GM21515 (cell line): ENCODE data around the gene BRIP1.
"Not testable (repeated sequence)": the region's sequence is repeated elsewhere in the genome, so short reads cannot be mapped to it uniquely, and the experiment has no call there.

Experiments used
- ATAC-seq: cut with Tn5 transposase; IDR thresholded peaks from one replicate; pipeline ENCODE4 v1.9.1; 2021; ENCODE audit not compliant: unreplicated experiment

The BRIP1 gene

DNA sequence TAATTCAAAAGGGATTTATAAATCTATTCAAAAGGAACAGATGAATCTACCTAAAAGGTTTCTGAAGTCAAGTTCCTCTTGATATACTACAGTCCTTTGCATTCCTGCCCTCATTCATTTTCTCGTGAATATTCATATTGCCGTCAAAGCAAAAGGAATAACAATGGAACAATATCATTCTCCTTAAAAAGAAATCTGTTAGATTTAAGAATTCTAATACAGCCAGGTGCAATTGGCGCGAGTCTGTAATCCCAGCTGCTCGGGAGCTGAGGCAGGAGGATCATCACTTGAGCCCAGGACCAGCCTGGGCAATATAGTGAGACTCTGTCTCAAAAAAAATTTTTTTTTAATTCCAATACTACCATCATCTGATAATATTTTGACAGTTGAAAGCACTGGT is 130.3 kb downstream of the BRIP1 start:
- no peak for ATAC-seq

- no peak for ATAC-seq
Observed at GRCh38 chr17:61732169-61732568, 131.2 kb downstream of the BRIP1 start.

DNA sequence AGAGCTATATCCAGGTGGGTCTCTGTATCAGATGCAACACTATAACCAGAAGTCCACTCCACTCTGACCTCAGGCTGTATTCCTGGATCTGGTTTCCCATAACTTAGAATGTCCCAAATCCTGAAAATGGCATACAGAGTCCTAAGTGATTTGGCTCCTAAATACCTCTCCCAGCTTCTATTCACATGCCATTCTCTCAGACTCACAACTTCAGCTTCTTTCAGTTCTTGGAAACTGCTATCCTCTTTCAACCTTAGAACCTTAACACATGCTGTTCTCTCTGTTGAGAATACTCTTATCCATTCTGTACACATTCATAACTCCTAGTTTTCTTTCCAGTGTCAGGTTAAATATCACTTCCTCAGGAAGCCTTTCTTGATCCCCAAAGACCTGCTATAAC is 132.0 kb downstream of the BRIP1 start:
- ATAC-seq = no peak

DNA sequence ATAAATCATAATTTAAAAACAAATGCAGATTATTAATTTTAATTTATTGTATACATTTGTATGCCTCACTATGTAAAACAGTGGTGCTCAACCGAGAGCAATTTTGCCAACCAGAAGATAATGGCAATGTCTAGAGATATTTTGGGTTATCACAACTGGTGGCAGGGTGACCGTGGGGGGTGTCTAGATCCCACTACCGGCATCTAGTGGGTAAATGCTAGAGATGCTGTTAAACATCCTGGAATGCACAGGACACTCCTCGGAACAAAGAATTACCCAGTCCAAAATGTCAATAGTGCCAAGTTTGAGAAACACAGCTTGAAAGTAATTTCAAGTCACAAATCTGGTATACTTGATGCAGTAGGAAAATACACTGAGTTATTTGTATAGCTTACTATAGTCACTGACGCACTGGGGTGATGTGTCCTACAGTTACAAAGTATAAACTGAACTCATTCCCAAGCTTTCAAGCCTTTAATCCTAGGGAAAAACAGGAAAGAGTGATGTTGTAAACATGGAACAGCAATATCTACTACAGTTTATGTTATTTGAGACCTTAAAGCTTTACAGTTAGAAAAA is 133.5 kb downstream of the BRIP1 start:
- no peak for ATAC-seq

DNA sequence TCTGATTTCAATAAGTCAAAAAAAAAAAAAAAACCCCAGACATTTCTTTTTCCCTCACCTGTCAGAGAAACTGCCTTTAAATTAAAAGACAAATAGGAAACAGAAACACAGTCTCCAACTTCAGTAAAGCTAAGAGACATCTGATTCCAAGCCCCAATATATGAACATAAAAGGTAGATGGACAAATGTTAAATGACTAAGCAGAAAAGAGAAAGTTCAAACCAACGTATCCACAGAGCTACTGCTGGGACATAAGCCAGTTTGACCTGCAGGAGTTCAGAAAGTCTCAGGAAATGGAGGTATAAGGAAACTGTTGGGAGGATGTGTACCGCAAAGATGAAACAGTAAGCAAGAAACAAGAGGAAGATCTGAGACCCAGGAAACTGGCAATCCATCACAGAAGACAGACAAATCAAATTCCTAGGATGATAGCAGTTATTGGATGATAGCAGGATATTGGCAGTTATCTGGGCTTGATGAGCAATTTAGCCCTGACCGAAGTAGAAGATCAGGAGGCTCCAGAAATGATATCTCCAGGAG is 135.0 kb downstream of the BRIP1 start:
- no peak for ATAC-seq

GRCh38 chr17:61727798-61728197 is 135.5 kb downstream of the BRIP1 start:
- not testable (repeated sequence) for ATAC-seq

GRCh38 chr17:61726977-61727376 is 136.4 kb downstream of the BRIP1 start:
- ATAC-seq = no peak

GRCh38 chr17:61724777-61725176 is 138.6 kb downstream of the BRIP1 start:
- ATAC-seq = no peak

DNA sequence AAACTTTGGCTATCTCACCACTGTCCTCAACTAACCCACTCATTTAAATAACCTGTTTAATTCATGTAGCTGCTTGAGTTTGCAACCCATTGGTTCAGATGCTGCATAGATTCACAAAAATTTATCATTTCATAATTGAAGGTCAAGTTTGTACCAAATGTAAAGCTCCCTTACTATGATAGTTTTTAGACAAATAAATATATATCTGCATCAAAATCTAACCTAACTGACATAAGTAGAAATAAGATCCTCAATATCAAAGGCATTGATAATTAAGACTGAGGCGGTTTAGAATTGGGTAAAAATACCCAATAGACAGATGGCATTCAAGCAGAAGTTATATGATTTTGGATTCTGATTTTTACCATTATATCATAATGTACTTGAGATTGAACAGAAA is 139.4 kb downstream of the BRIP1 start:
- no peak for ATAC-seq

DNA sequence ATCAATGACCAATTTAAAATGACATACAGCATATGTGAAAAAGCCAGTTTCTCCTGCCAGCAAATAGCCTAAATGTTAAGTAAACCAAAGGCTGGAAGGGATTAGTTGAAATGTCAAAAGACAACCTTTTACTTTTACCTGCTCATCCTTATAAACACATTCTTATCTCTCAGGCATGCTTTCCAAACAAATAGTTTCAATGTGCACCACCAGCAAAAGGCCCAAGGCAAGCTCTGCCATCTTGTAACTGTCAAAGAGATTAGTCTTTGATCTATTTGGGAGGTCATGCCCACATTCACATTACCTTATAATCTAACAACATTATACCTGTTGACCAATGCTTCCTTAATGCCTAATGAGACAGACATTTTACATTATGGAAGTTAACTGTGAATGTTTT is 140.1 kb downstream of the BRIP1 start:
- ATAC-seq = no peak

DNA sequence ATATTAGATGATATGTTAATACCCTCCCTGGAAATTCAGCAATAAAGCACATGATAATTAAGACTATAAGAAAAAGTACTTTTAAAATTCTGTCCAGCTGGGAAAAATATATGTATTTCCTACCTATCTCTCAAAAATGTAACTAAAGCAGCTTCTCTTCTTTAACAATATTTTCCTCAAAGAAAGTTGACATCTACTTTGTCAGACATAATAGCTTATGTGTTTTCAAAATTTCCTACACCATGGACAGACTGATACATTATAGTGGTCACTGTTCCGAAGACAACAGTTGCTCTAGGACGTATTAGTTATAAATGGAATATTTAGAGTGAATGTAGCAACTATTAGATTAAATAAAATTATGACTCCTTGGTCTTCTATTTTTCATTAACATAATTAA is 140.9 kb downstream of the BRIP1 start:
- ATAC-seq = no peak

DNA sequence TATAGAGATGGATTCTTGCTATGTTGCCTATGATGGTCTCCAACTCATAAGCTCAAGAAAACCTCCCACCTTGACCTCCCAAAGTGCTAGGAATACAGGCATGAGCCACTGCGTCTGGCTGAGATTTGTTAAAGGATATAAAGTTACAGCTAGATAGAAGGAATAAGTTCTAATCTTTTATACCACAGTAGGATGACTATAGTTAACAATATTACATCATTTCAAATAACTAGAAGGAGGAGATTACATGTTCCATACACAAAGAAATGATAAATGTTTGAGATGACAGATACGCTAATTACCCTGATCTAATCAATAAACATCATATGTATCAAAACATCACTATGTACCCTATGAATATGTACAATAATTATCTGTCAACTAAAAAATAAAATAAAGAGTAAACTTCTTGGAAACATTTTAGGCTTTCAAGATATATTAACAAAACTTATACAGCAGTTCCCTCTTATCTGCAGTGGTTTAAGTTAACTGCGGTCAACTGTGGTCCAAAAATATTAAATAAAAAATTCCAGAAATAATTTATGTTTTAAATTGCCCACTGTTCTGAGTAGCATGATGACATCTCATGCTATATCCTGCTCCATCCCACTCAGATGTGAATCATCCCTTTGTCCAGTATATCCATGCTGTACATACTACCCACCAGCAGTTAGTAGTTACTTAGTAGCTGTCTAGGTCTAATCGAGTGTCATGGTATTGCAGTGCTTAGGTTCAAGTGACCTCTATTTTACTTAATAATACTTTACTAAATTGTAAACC is 143.1 kb downstream of the BRIP1 start:
- ATAC-seq = no peak

DNA sequence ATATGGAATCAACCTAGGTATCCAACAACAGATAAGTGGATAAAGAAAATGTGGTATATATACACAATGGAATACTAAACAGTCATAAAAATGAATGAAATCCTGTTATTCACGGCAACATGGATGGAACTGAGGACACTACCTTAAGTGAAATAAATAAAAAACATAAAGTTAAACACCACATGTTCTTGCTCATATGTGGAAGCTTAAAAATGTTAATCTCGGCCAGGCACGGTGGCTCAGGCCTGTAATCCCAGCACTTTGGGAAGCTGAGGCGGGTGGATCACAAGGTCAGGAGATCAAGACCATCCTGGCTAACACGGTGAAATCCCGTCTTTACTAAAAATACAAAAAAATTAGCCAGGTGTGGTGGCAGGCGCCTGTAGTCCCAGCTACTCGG is 144.1 kb downstream of the BRIP1 start:
- not testable (repeated sequence) for ATAC-seq

- ATAC-seq = no peak
Observed at GRCh38 chr17:61718022-61718421, 145.3 kb downstream of the BRIP1 start.

- ATAC-seq = no peak
Observed at GRCh38 chr17:61717352-61717751, 146.0 kb downstream of the BRIP1 start.

DNA sequence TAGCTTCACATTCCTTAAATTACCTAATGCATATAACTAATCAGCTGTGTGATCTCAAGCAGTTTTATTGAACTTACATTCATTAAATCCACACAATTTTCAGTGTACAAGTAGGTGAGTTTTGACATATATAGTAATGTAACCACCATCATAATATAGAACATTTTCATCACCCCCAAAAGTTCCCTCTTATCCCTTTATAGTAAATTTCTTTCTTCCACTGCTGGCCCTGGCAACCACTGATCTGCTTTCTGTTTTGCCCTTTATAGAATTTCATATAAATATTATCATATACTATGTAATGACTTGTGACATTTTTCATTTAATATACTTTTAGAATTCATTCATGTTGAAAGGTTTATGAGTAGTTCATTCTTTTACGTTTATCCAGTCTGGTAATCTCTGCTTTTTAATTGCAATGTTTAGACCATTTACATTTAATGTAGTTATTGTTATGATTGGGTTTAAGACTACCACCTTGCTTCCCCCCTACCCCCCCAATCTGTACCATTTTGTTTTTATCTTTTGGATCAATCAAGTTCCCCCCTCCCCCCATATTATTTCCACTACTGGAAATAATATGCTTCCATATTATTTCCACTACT is 147.0 kb downstream of the BRIP1 start:
- no peak for ATAC-seq

DNA sequence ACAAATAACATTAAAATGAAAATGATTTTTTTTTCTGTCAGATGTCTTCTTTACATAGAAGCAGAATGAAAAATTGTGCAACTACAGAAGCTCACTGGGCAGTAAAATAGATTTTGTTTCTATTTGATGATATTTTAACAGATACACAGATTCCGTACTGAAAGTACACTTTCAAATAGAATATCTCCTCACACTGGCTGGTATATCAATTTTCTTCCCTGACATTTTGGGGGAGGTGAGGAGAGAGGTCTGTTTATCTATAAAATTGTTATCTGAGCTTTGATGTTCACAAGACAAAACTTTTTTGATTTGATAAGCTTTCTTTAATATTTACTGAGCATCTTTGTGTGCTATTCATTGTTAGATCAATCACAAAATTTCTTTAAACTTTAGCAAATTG is 148.0 kb downstream of the BRIP1 start:
- no peak for ATAC-seq

DNA sequence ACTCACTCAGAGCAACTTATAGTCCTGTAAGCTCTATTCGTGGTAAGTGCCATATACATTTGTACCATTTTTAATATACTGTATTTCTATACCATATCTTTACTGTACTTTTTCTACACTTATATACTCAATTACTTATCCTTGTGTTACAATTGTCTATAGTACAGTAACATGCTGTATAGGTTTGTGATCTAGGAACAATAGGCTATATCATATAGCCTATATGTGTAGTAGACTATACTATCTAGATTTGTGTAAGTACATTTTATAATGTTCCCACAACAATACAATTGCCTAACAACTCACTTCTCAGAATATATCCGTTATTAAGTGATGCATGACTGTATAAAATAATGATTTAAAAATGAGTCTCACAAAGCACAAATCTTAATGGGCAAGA is 149.0 kb downstream of the BRIP1 start:
- no peak for ATAC-seq

DNA sequence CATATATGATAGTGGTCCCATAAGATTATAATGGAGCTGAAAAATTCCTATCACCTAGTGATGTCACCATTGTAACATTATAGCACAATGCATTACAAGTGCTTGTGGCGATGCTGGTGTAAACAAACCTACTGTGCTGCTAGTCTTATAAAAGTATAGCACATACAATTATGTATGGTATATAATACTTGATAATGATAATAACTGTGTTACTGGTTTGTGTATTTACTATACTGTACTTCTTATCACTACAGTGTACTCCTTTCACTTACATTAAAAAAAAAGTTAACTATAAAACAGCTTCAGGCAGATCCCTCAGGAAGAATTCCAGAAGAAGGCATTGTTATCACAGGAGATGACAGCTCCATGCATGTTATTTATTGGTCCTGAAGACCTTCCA is 150.3 kb downstream of the BRIP1 start:
- ATAC-seq = no peak

- no peak for ATAC-seq
Observed at GRCh38 chr17:61710546-61710945, 152.8 kb downstream of the BRIP1 start.

DNA sequence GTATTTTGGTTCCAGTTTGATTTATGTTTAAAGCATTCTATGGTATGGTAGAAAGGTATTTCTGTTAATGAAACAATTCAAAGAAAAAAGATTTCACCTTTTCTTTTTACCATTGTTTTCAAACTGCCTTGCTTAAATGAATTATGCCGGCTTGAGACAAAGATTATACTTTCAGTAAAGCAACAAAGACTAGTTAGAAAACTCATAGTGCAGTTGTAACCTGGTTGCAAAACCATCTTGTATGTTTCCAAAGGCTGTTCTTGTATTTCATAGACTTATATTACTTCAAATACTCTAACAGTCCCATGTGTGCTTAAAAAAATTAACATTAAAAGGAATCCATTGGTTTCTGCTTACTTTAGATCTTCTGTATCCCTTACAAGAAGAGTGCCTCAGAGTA is 153.8 kb downstream of the BRIP1 start:
- ATAC-seq = no peak

DNA sequence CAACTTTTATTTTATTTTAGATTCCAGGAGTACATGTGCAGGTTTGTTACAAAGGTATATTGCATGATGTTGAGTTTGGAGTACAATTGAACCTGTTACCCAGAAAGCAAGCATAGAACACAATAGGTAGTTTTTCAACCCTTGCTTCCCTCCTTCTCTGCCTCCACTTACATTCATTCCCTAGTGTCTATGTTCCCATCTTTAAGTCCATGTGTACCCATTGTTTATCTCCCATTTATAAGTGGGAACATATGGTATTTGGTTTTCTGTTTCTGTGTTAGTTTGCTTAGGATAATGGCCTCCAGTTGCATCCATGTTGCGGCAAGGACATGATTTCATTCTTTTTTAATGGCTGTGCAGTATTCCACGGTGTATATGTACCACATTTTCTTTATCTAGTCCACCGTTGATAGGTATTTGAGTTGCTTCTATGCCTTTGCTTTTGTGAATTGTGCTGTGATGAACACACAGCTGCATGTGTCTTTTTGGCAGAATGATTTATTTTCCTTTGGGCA is 158.3 kb downstream of the BRIP1 start:
- ATAC-seq = no peak
